Skeletal muscle satellite cell (primary cell): ENCODE measurements around the gene AKR1A1. TPM values are rescaled to one million over a fixed set of nuclear protein-coding genes. Genes with fewer than 3 reads are reported as not detected.

Source experiments
- H3K27me3 ChIP-seq: 2 replicates; pipeline ENCODE4 v1.7.0; 2013; ENCODE audit warnings: low read length; ENCODE audit not compliant: control insufficient read depth, insufficient read depth
- H3K36me3 ChIP-seq: 2 replicates; pipeline ENCODE4 v1.7.0; 2013; ENCODE audit warnings: mild to moderate bottlenecking, control low read depth, low read length; ENCODE audit not compliant: insufficient read depth
- H3K4me1 ChIP-seq: 2 replicates; pipeline ENCODE4 v1.7.0; 2013; ENCODE audit warnings: low read length; ENCODE audit not compliant: control insufficient read depth, insufficient read depth
- H3K4me2 ChIP-seq: 2 replicates; pipeline ENCODE4 v1.7.0; 2013; ENCODE audit warnings: mild to moderate bottlenecking, low read length
- H3K4me3 ChIP-seq: 2 replicates; pipeline ENCODE4 v1.7.0; 2013; ENCODE audit warnings: low read length
- H3K9ac ChIP-seq: 2 replicates; pipeline ENCODE4 v1.7.0; 2013; ENCODE audit warnings: mild to moderate bottlenecking, low read depth, low read length, moderate library complexity
- H3K9me3 ChIP-seq: replicated peaks from 2 replicates; pipeline ENCODE4 v1.7.0; 2013; ENCODE audit warnings: mild to moderate bottlenecking, control low read depth, low read length
- small RNA-seq: library from RNA; depleted of rRNA; stranded (forward); fragments of <200 nt; gene quantifications from one replicate; pipeline ENCODE3, GENCODE V24; 2012

Gene AKR1A1

DNA sequence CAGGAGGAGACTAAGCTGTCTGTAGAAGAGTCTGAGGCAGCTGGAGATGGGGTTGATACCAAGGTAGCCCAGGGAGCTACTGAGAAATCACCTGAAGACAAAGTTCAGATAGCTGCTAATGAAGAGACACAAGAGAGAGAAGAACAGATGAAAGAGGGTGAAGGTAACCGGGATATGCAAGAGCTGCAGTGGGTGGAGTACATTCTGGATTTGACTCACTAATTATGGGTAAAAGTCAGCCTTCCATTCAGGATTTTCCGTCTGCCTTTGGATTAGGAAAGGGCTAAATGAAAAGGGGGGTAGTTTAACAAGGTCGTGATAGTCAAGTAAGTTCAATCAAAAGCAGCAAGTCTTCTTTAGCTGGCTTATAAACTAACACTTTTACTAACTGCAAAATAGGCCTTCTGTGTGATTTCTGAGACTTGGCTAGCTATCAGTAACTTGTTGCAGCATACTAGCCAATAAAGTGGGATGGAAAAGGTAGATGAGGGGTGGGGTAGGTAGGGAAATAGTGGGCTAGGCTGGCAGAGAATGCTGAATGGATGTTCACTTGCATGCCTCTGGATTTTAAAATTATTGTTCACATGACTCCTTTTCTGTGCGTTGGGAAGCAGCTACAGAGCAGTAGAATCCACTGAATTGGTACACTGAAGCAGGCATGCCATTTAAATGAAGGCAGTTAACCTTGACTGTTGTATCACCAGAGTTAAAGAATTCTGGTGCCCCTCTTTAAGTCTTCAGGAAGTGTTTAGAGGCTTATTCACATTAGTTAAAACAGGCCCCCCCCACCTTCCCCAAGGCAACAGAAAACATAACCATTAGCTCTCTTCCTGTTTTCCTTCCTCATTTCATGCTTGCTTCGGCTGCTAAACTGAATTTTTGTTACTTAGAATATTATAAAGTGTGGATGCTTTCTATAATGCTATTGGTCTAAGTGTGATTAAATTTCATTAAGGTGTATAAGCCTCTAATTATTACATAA lies 57.8 kb downstream of the AKR1A1 start:
- H3K4me2 ChIP-seq = no peak overlapping the region
- no peaks in the 10 kb centered on the region for H3K27me3 ChIP-seq
- no peak overlapping the region for H3K9ac ChIP-seq
- H3K4me1 ChIP-seq = no peaks in the 10 kb centered on the region
- no peaks in the 10 kb centered on the region for H3K9me3 ChIP-seq
- peaks cover 18% of the 10 kb centered on the region for H3K36me3 ChIP-seq
- H3K4me3 ChIP-seq = no peak overlapping the region

DNA sequence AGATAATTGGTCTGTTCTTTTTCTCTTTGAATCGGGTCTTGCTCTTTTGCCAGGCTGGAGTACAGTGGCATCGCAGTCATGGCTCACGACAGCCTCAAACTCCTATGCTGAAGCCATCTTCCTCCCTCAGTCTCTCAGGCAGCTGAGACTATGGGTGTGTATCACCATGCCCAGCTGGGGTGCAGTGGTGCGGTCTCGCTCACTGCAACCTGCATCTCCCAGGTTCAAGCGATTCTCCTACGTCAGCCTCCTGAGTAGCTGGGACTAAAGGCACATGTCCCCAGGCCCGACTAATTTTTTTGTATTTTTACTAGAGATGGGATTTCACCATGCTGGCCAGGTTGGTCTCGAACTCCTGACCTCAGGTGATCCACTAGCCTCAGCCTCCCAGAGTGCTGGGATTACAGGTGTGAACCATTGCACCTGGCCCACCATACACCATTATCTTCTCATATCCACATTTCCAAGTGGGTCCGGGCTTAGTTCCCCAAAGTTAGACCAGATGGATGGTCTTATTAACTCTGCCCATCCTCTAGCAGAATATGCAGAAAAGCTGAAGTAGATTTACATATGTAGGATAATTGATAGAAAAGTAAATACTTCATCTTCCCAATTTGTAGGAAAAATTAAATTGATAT lies 60.1 kb downstream of the AKR1A1 start:
- Histone ChIP-seq H3K27me3 (no peaks in the 10 kb centered on the region), H3K9me3 (no peaks in the 10 kb centered on the region), H3K4me3 (no peak overlapping the region), H3K4me1 (no peaks in the 10 kb centered on the region), H3K4me2 (no peak overlapping the region), H3K36me3 (peaks cover 31% of the 10 kb centered on the region), H3K9ac (no peak overlapping the region)

DNA sequence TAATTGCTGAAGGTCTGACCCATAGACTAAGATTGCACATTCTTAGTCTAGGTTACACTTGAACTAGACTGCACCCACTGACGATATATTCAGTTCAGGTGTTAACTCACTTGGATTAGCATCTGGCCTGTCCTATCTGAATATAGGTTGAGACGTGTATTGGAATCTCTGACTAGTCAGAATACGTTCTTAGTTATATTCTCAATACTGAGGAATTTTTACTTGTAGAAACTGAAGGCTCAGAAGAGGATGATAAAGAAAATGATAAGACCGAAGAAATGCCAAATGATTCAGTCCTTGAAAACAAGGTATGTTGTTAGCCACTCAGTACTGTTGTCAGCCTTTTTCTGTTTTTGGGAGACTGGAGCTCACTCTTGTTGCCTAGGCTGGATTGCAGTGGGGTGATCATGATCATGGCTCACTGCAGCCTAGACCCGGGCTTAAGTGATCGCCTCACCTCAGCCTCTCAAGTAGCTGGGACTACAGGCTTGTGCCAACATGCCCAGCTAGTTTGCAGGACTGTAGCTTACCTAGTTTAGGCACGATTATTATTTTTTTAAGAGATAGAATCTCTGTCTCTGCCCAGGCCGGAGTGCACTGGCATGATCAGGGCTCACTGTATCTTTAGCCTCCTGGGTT lies 62.4 kb downstream of the AKR1A1 start:
- H3K4me3 ChIP-seq = no peak overlapping the region
- H3K36me3 ChIP-seq = peaks cover 40% of the 10 kb centered on the region
- H3K4me1 ChIP-seq = no peaks in the 10 kb centered on the region
- no peak overlapping the region for H3K4me2 ChIP-seq
- H3K9me3 ChIP-seq = no peaks in the 10 kb centered on the region
- no peaks in the 10 kb centered on the region for H3K27me3 ChIP-seq
- H3K9ac ChIP-seq = no peak overlapping the region

DNA sequence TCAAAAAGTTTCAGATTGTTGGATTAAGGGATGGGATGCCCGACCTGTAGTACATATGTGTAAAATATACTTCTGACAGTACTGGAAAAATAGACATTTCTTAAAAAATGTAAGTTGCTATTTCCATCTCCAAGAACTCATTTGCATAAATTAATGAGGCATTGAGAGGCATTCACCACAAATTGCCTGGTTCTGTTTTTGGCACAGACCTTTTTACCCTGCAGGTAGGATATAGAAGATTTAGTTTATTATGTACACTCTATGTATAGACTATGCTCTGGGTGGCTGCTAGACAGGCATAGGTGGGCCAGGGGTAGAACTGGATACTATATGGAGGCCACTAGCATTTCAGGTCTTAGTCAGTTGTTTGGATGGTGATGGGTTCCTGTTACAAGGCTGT lies 65.3 kb downstream of the AKR1A1 start:
- H3K9ac ChIP-seq = no peak overlapping the region
- no peaks in the 10 kb centered on the region for H3K9me3 ChIP-seq
- no peak overlapping the region for H3K4me2 ChIP-seq
- no peaks in the 10 kb centered on the region for H3K27me3 ChIP-seq
- H3K4me3 ChIP-seq = no peak overlapping the region
- H3K4me1 ChIP-seq = no peaks in the 10 kb centered on the region
- peaks cover 45% of the 10 kb centered on the region for H3K36me3 ChIP-seq

DNA sequence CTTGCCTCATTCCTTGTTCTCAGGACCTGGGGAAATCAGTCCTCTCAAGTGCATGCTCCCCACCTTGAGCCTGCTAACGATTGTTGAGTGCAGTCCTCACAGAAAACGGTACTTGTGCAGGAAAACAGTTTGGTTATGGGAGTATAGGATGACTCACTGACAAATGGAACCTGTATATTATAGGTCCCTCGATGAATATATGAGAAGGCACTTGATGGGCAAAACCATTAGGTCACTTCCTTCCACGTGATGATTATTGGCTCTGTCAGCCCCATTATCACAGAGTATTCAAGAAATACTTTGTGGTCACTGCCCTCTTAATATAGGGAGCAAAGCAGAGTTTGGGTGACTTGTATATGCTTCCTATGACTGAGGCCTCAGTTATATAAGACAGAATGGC lies 67.0 kb downstream of the AKR1A1 start:
- Histone ChIP-seq H3K4me2 (no peak overlapping the region), H3K4me3 (no peak overlapping the region), H3K9ac (no peak overlapping the region), H3K27me3 (no peaks in the 10 kb centered on the region), H3K9me3 (no peaks in the 10 kb centered on the region), H3K4me1 (no peaks in the 10 kb centered on the region), H3K36me3 (peaks cover 49% of the 10 kb centered on the region)

DNA sequence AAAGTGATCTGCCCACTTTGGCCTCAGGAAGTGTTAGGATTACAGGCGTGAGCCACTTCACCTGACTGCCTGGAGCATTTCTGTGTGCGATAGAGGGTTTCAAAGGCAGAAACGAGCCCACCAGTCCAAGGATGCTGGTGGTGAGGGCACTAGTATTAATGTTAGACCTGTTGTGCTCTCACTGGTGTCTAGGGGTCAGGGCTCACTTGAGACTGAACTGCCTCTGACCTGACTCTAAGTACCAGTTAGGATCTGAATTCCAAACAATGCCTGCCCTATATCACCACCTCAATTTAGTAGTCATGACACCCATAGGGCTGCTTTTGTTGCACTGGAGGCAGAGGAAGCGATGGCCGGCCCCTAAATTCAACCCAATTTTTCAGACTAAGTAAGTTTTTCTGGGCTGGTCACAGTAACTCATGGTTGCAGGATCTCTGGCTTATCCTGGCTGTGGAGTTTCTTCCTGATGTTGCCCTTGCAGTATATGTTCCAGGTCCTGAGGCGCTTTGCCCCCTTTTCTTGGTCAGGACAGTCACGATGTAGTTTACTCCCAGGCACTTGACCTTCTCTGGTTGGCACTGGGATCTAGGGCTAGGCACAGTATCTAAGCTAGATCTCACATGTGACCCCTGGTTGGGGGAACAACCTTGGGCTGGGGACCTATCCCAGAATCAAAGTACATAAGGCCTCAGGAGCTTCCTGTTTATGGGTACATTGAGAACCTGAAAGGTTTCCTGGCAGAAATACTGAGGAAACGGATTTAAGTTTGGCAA lies 68.7 kb downstream of the AKR1A1 start:
- Histone ChIP-seq H3K4me1 (no peaks in the 10 kb centered on the region), H3K9me3 (no peaks in the 10 kb centered on the region), H3K36me3 (peaks cover 57% of the 10 kb centered on the region), H3K27me3 (no peaks in the 10 kb centered on the region), H3K9ac (no peak overlapping the region), H3K4me2 (no peak overlapping the region), H3K4me3 (no peak overlapping the region)

Small RNA genes within 50 kb of the gene (small RNA-seq; reads per million reads assigned to genes)
- not detected for gene AL355480.1
- gene AL355480.2 = not detected
- gene AL355480.3 = not detected
- not detected for gene AL355480.4
